Tibial nerve (tissue), 4 donors: ENCODE results near the gene SPATS2L. TPM values are rescaled to one million over a fixed set of nuclear protein-coding genes. Genes with fewer than 3 reads are reported as not detected.

Source experiments
- DNase-seq, 2 donors: peaks; one replicate each; pipeline ENCODE4 v3.0.0-alpha.2; 2019; ENCODE audit warnings: low spot score in 2 of 2
- H3K27ac ChIP-seq, 4 donors: fragments of 200-600 bp; sonication (generic) in 3 of 4; one replicate each; pipeline ENCODE4 v1.5.1; 2017 to 2019; ENCODE audit warnings: mild to moderate bottlenecking in 1 of 4
- H3K27me3 ChIP-seq, 2 donors: fragments of 200-600 bp; sonication (generic) in 1 of 2; one replicate each; pipeline versions ENCODE4 v1.5.1 to v1.6.0; 2017 to 2019
- H3K36me3 ChIP-seq, 3 donors: fragments of 200-600 bp; sonication (generic); one replicate each; pipeline ENCODE4 v1.5.1; 2018 to 2019
- H3K4me1 ChIP-seq, 4 donors: fragments of 200-600 bp; sonication (generic) in 3 of 4; one replicate each; pipeline ENCODE4 v1.5.1; 2017 to 2019
- H3K4me3 ChIP-seq, 4 donors: fragments of 200-600 bp; sonication (generic) in 3 of 4; one replicate each; pipeline ENCODE4 v1.5.1; 2017 to 2019; ENCODE audit warnings: mild to moderate bottlenecking in 1 of 4, moderate library complexity in 1 of 4
- H3K9me3 ChIP-seq, 4 donors: fragments of 200-600 bp; sonication (generic) in 3 of 4; one replicate each; pipeline ENCODE4 v1.5.1; 2017 to 2019
- EP300 ChIP-seq, 2 donors: sonication (generic); formaldehyde crosslinking; IDR thresholded peaks; one replicate each; pipeline ENCODE4 v1.6.1; 2017; ENCODE audit warnings: antibody characterized with exemption in 2 of 2, mild to moderate bottlenecking in 1 of 2
- POLR2A ChIP-seq, 2 donors: fragments of 450-650 bp; IDR thresholded peaks; one replicate each; pipeline ENCODE4 v1.6.1; 2017; ENCODE audit warnings: antibody characterized with exemption in 2 of 2, mild to moderate bottlenecking in 2 of 2, moderate library complexity in 2 of 2
- WGBS, 2 donors: methylation state at CpG; one replicate each; pipeline ENCODE4 v1.1.5; 2018; 5-methylcytosine and 5-hydroxymethylcytosine counted together
- total RNA-seq, 4 donors: library from RNA; depleted of rRNA; stranded (reverse); fragments of >200 nt; gene quantifications; one replicate each; pipeline ENCODE4 v1.1.0, GENCODE V29; 2016
- TF ChIP-seq, protein P1 (sequence below), 5 experiments: fragments of 200-600 bp in 3 of 5; fragments of 450-650 bp in 2 of 5; sonication (generic) in 3 of 5; IDR thresholded peaks; one replicate each; pipeline ENCODE4 v1.5.1; 2016 to 2019; ENCODE audit warnings: antibody characterized with exemption in 5 of 5, mild to moderate bottlenecking in 3 of 5, moderate library complexity in 2 of 5

Gene SPATS2L
- total RNA-seq, 4 donors from 2014 or later: 50.9 to 74.1 (median 57.2) TPM

- peaks cover 0 to 39% (median 3%) of the 10 kb centered on the region in 3 donors for H3K36me3 ChIP-seq
- 36 to 45% methylated on average over 8 of the region's 8 CpGs for WGBS, 2 donors
- H3K9me3 ChIP-seq: no peaks in the 10 kb centered on the region
- no peak overlapping the region for H3K4me3 ChIP-seq
- no peaks in the 10 kb centered on the region for H3K27me3 ChIP-seq
- peaks cover 0 to 31% (median 5%) of the 10 kb centered on the region in 4 donors for H3K4me1 ChIP-seq
- peak in 1 of 2 donors; percentile 44 for TF ChIP-seq EP300 (IDR thresholded peaks at IDR 0.05)
- TF ChIP-seq, protein P1, sequence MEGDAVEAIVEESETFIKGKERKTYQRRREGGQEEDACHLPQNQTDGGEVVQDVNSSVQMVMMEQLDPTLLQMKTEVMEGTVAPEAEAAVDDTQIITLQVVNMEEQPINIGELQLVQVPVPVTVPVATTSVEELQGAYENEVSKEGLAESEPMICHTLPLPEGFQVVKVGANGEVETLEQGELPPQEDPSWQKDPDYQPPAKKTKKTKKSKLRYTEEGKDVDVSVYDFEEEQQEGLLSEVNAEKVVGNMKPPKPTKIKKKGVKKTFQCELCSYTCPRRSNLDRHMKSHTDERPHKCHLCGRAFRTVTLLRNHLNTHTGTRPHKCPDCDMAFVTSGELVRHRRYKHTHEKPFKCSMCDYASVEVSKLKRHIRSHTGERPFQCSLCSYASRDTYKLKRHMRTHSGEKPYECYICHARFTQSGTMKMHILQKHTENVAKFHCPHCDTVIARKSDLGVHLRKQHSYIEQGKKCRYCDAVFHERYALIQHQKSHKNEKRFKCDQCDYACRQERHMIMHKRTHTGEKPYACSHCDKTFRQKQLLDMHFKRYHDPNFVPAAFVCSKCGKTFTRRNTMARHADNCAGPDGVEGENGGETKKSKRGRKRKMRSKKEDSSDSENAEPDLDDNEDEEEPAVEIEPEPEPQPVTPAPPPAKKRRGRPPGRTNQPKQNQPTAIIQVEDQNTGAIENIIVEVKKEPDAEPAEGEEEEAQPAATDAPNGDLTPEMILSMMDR (IDR thresholded peaks at IDR 0.05): no peak
- no peak for DNase-seq
- H3K27ac ChIP-seq: peak overlapping the region in 2 of 4 donors; percentile 42 to 68
Measured at GRCh38 chr2:200479692-200480265, 173.3 kb downstream of the SPATS2L start.

DNA sequence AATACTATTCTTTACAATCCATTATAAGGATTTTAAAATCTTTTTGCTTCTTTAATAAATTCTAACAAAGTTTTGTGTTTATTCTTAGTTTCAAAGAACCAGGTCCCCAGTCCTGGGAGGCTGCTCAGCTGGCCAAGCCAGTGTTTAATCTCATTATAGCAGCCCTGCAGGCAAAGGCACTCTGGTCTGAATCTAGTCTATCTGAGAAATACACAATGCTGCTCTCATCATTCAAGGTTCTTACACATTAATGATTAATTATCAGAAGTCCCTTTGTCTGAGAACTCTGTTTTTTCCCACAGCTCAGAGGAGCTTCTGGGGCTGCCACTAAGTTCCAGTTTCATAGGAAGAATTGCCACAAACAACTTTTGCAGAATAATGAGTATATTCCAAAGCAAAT is 175.7 kb downstream of the SPATS2L start:
- Histone ChIP-seq H3K27ac (no peak overlapping the region), H3K9me3 (no peaks in the 10 kb centered on the region), H3K36me3 (peaks cover 0 to 16% (median 0%) of the 10 kb centered on the region in 3 donors), H3K4me3 (no peak overlapping the region), H3K4me1 (peaks cover 0 to 26% (median 5%) of the 10 kb centered on the region in 4 donors), H3K27me3 (no peaks in the 10 kb centered on the region)
- DNase-seq: no peak
- TF ChIP-seq EP300 (IDR thresholded peaks at IDR 0.05): no peak
- TF ChIP-seq POLR2A (IDR thresholded peaks at IDR 0.05): no peak
- TF ChIP-seq, protein P1 (IDR thresholded peaks at IDR 0.05): no peak

- TF ChIP-seq EP300 (IDR thresholded peaks at IDR 0.05) (no peak), POLR2A (IDR thresholded peaks at IDR 0.05) (no peak)
- TF ChIP-seq, protein P1 (IDR thresholded peaks at IDR 0.05): peak in 3 of 5 experiments; percentile 10 to 26 (median 12)
- WGBS, 2 donors: 51 to 57% methylated on average over 4 of the region's 4 CpGs
- Histone ChIP-seq H3K27ac (no peak overlapping the region), H3K9me3 (no peaks in the 10 kb centered on the region), H3K27me3 (no peaks in the 10 kb centered on the region), H3K4me3 (no peak overlapping the region), H3K36me3 (peaks cover 0 to 12% (median 0%) of the 10 kb centered on the region in 3 donors), H3K4me1 (peaks cover 0 to 23% (median 5%) of the 10 kb centered on the region in 4 donors)
- no peak for DNase-seq
Measured at GRCh38 chr2:200483729-200484198, 177.3 kb downstream of the SPATS2L start.

- peaks cover 0 to 12% (median 1%) of the 10 kb centered on the region in 3 donors for H3K36me3 ChIP-seq
- no peak for DNase-seq
- H3K27ac ChIP-seq: no peak overlapping the region
- no peaks in the 10 kb centered on the region for H3K27me3 ChIP-seq
- H3K4me1 ChIP-seq: peaks cover 0 to 13% (median 2%) of the 10 kb centered on the region in 4 donors
- no peak overlapping the region for H3K4me3 ChIP-seq
- TF ChIP-seq EP300 (IDR thresholded peaks at IDR 0.05): no peak
- TF ChIP-seq, protein P1 (IDR thresholded peaks at IDR 0.05): no peak
- no peak for TF ChIP-seq POLR2A (IDR thresholded peaks at IDR 0.05)
- 75 to 84% methylated on average over 3 of the region's 3 CpGs for WGBS, 2 donors
- no peaks in the 10 kb centered on the region for H3K9me3 ChIP-seq
Measured at GRCh38 chr2:200484934-200485333, 178.4 kb downstream of the SPATS2L start.

- H3K4me1 ChIP-seq: peaks cover 0 to 4% (median 0%) of the 10 kb centered on the region in 4 donors
- TF ChIP-seq POLR2A (IDR thresholded peaks at IDR 0.05): no peak
- TF ChIP-seq, protein P1 (IDR thresholded peaks at IDR 0.05): no peak
- TF ChIP-seq EP300 (IDR thresholded peaks at IDR 0.05): no peak
- no peak overlapping the region for H3K4me3 ChIP-seq
- 57 to 60% methylated on average over 2 of the region's 2 CpGs for WGBS, 2 donors
- peaks cover 0 to 28% (median 5%) of the 10 kb centered on the region in 3 donors for H3K36me3 ChIP-seq
- no peak overlapping the region for H3K27ac ChIP-seq
- no peak for DNase-seq
- no peaks in the 10 kb centered on the region for H3K27me3 ChIP-seq
- no peaks in the 10 kb centered on the region for H3K9me3 ChIP-seq
Measured at GRCh38 chr2:200486529-200486928, 180.0 kb downstream of the SPATS2L start.
